ENCODE measurements around the gene DCT. TPM values are rescaled to one million over a fixed set of nuclear protein-coding genes. Genes with fewer than 3 reads are reported as not detected.

Gene DCT
- total RNA-seq, 6 experiments from 2014 or later: 0.10 to 0.35 (median 0.11) TPM; not detected in 2

DNA sequence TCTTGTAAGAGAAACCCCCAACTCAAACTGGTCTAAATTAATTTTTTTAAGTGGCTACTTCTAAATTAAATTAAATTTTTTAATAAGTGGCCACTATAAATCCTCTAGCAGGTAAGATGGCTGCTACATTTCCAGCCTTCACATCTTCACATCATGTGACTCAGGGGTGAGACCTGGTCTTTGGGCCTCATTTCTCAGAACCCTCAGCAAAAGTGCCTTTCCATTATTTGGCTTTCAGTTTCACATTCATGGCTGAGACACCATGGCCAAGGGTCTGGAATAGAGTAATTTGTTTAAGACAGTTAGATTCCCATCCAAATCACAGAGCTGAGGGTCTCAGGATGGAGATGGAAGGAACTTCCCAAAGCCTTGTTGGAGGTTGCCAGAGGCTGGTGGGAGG, 47.5 kb downstream of the DCT start:
- ATAC-seq: no peak
- Histone ChIP-seq H3K27ac (no peak overlapping the region), H3K36me3 (no peaks in the 10 kb centered on the region), H3K4me3 (no peak overlapping the region), H3K27me3 (no peaks in the 10 kb centered on the region), H3K4me1 (no peaks in the 10 kb centered on the region), H3K9me3 (no peaks in the 10 kb centered on the region)
- intact Hi-C loops (cut with DNase I): loop anchor here in 1 of 2 donors (10.0 kb wide), 1 partner anchor 183 kb away; no protein-coding TSS in a partner anchor
- no peak for DNase-seq
- TF ChIP-seq, protein P1, sequence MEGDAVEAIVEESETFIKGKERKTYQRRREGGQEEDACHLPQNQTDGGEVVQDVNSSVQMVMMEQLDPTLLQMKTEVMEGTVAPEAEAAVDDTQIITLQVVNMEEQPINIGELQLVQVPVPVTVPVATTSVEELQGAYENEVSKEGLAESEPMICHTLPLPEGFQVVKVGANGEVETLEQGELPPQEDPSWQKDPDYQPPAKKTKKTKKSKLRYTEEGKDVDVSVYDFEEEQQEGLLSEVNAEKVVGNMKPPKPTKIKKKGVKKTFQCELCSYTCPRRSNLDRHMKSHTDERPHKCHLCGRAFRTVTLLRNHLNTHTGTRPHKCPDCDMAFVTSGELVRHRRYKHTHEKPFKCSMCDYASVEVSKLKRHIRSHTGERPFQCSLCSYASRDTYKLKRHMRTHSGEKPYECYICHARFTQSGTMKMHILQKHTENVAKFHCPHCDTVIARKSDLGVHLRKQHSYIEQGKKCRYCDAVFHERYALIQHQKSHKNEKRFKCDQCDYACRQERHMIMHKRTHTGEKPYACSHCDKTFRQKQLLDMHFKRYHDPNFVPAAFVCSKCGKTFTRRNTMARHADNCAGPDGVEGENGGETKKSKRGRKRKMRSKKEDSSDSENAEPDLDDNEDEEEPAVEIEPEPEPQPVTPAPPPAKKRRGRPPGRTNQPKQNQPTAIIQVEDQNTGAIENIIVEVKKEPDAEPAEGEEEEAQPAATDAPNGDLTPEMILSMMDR (IDR thresholded peaks at IDR 0.05): no peak
- no peak for TF ChIP-seq POLR2A (IDR thresholded peaks at IDR 0.05)

DNA sequence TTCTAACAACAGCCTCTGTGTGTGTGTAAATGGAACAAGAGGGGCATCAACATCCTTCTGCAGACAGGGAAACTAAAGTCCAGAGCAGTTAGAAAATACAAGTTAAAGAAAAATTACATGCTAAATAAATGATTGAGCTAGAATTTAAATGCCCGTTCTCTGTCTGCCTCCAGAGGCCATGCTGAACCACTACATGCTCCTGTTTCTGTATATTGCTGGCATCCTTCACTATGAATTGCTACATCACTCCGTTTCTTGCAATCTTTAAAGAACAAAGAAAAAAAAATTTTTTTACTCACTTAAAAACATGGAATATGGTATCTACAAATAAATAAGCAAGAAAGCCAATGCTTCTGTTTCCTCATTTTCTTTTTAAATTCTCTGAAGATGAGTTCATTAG, 47.9 kb downstream of the DCT start:
- no peaks in the 10 kb centered on the region for H3K9me3 ChIP-seq
- no peak overlapping the region for H3K27ac ChIP-seq
- 80% methylated on average over 2 of the region's 2 CpGs for WGBS (ENCODE audit: insufficient coverage, low coverage, low lambda C conversion rate, missing lambda C conversion rate)
- TF ChIP-seq, protein P1 (IDR thresholded peaks at IDR 0.05): no peak
- no peak for TF ChIP-seq POLR2A (IDR thresholded peaks at IDR 0.05)
- no peak overlapping the region for H3K4me3 ChIP-seq
- H3K27me3 ChIP-seq: no peaks in the 10 kb centered on the region
- no peaks in the 10 kb centered on the region for H3K36me3 ChIP-seq
- no peak for DNase-seq
- H3K4me1 ChIP-seq: no peaks in the 10 kb centered on the region
- intact Hi-C loops (cut with DNase I): loop anchor here in 1 of 2 donors (10.0 kb wide), 1 partner anchor 183 kb away; no protein-coding TSS in a partner anchor
- ATAC-seq: no peak

DNA sequence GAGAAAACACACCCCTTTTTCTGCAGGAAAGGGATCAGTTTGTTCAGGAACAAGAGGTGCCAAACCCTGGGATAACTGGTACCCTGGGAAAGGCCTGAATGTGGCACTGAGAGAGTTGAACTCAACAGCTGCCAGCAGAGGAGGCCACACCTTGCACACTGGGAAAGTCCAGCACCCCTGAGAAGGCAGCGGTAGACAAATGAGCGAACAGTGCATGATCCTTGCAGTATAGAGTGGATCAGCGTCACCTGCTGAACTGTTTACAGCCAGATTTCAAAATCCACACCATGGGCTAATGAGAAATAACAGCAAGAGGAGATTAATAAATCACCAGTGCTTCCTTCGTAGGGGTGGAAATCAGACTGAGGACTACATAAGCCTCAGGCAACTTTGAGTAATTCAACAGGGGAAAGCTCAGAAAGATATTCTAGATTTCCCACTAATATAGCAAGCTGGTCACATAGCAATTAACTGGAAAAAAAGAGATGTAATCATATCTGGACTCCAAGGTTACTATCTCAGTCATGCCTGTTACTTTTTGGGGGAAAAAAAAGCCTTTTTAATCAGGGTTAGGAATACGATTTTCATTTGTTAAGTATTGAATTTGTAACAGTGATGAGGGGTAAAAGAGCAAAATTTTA, 52.0 kb downstream of the DCT start:
- no peak overlapping the region for H3K4me3 ChIP-seq
- H3K36me3 ChIP-seq: no peaks in the 10 kb centered on the region
- 61% methylated on average over 5 of the region's 5 CpGs for WGBS (ENCODE audit: insufficient coverage, low coverage, low lambda C conversion rate, missing lambda C conversion rate)
- H3K9me3 ChIP-seq: no peaks in the 10 kb centered on the region
- intact Hi-C loops (cut with DNase I): no loop called here
- TF ChIP-seq, protein P1 (IDR thresholded peaks at IDR 0.05): no peak
- no peak for TF ChIP-seq POLR2A (IDR thresholded peaks at IDR 0.05)
- DNase-seq: no peak
- no peaks in the 10 kb centered on the region for H3K4me1 ChIP-seq
- no peak overlapping the region for H3K27ac ChIP-seq
- H3K27me3 ChIP-seq: no peaks in the 10 kb centered on the region
- no peak for ATAC-seq

DNA sequence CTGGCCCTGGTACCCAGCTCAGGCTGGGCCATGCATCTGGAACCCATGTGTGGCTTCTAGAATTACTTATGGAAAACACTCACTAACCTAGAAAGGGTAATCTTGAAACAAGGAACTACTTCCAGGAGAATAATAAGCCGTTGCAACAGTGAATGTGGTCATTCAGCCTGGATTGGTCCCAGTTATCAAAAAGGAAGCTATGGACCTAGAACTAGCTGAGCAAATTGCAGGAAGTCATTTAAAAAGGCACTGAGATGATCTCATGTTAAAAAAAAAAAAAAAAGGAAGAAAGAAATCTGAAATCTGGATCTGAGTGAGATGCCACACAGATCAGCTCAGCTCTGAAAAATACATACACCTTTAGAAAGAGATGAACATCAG, 59.6 kb downstream of the DCT start:
- Histone ChIP-seq H3K9me3 (no peaks in the 10 kb centered on the region), H3K4me3 (no peak overlapping the region), H3K27me3 (no peaks in the 10 kb centered on the region), H3K36me3 (no peaks in the 10 kb centered on the region), H3K4me1 (no peaks in the 10 kb centered on the region), H3K27ac (no peak overlapping the region)
- TF ChIP-seq, protein P1 (IDR thresholded peaks at IDR 0.05): no peak
- no peak for TF ChIP-seq POLR2A (IDR thresholded peaks at IDR 0.05)
- WGBS (ENCODE audit: insufficient coverage, low coverage, low lambda C conversion rate, missing lambda C conversion rate): 38% methylated on average over 1 of the region's 1 CpG
- DNase-seq (no peak), ATAC-seq (no peak)
- intact Hi-C loops (cut with DNase I): no loop called here
